ENCODE results near the gene NBL1.

DNA sequence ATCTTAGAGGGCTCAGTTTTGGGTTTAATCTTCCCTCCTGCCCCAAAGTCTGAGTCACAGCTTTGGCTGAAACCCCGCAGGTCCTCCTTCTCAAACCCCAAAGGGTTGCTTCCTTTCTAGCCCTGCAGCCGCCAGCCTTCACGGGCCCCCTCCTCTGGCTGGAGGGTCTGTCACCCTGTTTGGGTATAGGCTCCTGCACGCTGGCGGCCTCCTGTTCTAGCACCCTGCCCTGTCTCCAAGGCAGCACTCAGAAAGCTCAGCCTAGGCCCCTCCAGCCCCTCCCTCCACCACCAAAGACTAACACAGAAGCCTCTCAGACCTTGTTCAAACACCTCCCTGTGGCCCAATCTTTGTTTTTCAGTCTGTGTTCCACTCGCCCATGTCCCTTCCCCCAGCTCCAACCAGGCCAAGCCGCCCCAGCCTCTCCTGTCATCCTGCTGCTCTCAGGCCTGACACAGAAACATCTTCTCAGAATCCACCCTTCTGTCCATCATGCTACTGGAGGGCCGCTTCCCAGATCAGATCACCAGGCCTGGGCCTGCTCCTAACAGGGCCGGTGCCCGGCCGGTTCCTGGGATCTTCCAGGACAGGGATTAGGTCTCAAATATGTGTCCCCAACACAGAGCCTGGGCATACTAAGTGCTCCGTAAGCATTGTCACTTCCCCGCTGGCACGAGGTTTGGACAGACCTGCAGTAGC lies 56.1 kb downstream of the NBL1 start:
- TF ChIP-seq POLR2A (IDR thresholded peaks at IDR 0.05) (no peak), EP300 (IDR thresholded peaks at IDR 0.05) (no peak), CTCF (IDR thresholded peaks at IDR 0.05) (no peak)
